Neuronal stem cell (in vitro differentiated cells): ENCODE measurements around the gene CDC20B.
"Not testable (repeated sequence)": the region's sequence is repeated elsewhere in the genome, so short reads cannot be mapped to it uniquely, and the experiment has no call there.

Source experiments
- DNase-seq: peaks from one replicate; pipeline ENCODE4 v3.0.0-alpha.2; 2013; ENCODE audit warnings: low spot score
- H2AFZ ChIP-seq: one replicate; pipeline ENCODE4 v1.6.1; 2013; ENCODE audit warnings: mild to moderate bottlenecking, low read length, inconsistent platforms
- H2AK5ac ChIP-seq: 2 replicates; pipeline ENCODE4 v1.6.1; 2013; ENCODE audit warnings: low read depth, mild to moderate bottlenecking, inconsistent platforms, low read length, moderate library complexity, mixed read lengths
- H2BK120ac ChIP-seq: 2 replicates; pipeline ENCODE4 v1.6.1; 2013; ENCODE audit warnings: low read depth, mild to moderate bottlenecking, inconsistent platforms, low read length, moderate library complexity, mixed read lengths
- H2BK12ac ChIP-seq: one replicate; pipeline ENCODE4 v1.6.1; 2013; ENCODE audit warnings: low read length, inconsistent platforms
- H2BK15ac ChIP-seq: 2 replicates; pipeline ENCODE4 v1.6.1; 2013; ENCODE audit warnings: mild to moderate bottlenecking, low read length, inconsistent platforms, mixed read lengths
- H2BK5ac ChIP-seq: one replicate; pipeline ENCODE4 v1.6.1; 2013; ENCODE audit warnings: inconsistent platforms, mild to moderate bottlenecking, low read length, moderate library complexity
- H3K14ac ChIP-seq: one replicate; pipeline ENCODE4 v1.6.1; 2013; ENCODE audit warnings: low read length, inconsistent platforms
- H3K18ac ChIP-seq: 2 replicates; pipeline ENCODE4 v1.6.1; 2013; ENCODE audit warnings: low read length, inconsistent platforms
- H3K23ac ChIP-seq: 2 replicates; pipeline ENCODE4 v1.6.1; 2013; ENCODE audit warnings: low read depth, mild to moderate bottlenecking, mixed read lengths, low read length, inconsistent platforms; ENCODE audit not compliant: poor library complexity
- H3K27ac ChIP-seq: replicated peaks from 3 replicates; pipeline ENCODE4 v1.5.1; 2013; ENCODE audit warnings: low read length, inconsistent platforms
- H3K27me3 ChIP-seq, 3 experiments: 2 replicates each; pipeline ENCODE4 v1.6.1; 2013; ENCODE audit warnings: low read length in 3 of 3, mild to moderate bottlenecking in 2 of 3, inconsistent platforms in 1 of 3, low read depth in 1 of 3, mixed read lengths in 1 of 3, moderate library complexity in 1 of 3; ENCODE audit not compliant: control insufficient read depth in 3 of 3, insufficient read depth in 3 of 3
- H3K36me3 ChIP-seq, 2 donors: replicated peaks in 1 of 2; 2 replicates each; pipeline ENCODE4 v1.6.1; 2013; ENCODE audit warnings: low read length in 2 of 2; ENCODE audit not compliant: control insufficient read depth in 2 of 2, insufficient read depth in 2 of 2
- H3K4ac ChIP-seq: 2 replicates; pipeline ENCODE4 v1.6.1; 2013; ENCODE audit warnings: inconsistent platforms, mild to moderate bottlenecking, low read length, moderate library complexity
- H3K4me1 ChIP-seq, 2 donors: 1 replicate in 1 of 2; 2 replicates in 1 of 2; pipeline ENCODE4 v1.6.1; 2013; ENCODE audit warnings: low read length in 2 of 2, low read depth in 1 of 2; ENCODE audit not compliant: control insufficient read depth in 2 of 2, insufficient read depth in 1 of 2
- H3K4me2 ChIP-seq: one replicate; pipeline ENCODE4 v1.6.1; 2013; ENCODE audit warnings: mild to moderate bottlenecking, low read length, inconsistent platforms; ENCODE audit not compliant: insufficient read depth, poor library complexity, severe bottlenecking
- H3K4me3 ChIP-seq, 2 donors: 2 replicates each; pipeline ENCODE4 v1.5.1; 2013; ENCODE audit warnings: low read length in 2 of 2, mild to moderate bottlenecking in 2 of 2, inconsistent platforms in 1 of 2, moderate library complexity in 1 of 2
- H3K79me1 ChIP-seq: one replicate; pipeline ENCODE4 v1.6.1; 2013; ENCODE audit warnings: low read depth, mild to moderate bottlenecking, inconsistent platforms, low read length, moderate library complexity
- H3K9ac ChIP-seq: one replicate; pipeline ENCODE4 v1.6.1; 2013; ENCODE audit warnings: mild to moderate bottlenecking, low read depth, low read length, inconsistent platforms; ENCODE audit not compliant: poor library complexity
- H3K9me3 ChIP-seq, 2 donors: replicated peaks in 1 of 2; 2 replicates each; pipeline versions ENCODE3 to v1.6.1; 2013; ENCODE audit warnings: low read length in 2 of 2, mild to moderate bottlenecking in 2 of 2, inconsistent platforms in 1 of 2, low read depth in 1 of 2, mixed read lengths in 1 of 2, moderate library complexity in 1 of 2; ENCODE audit not compliant: control insufficient read depth in 2 of 2, insufficient read depth in 1 of 2
- H4K8ac ChIP-seq: one replicate; pipeline ENCODE4 v1.6.1; 2013; ENCODE audit warnings: low read depth, mild to moderate bottlenecking, inconsistent platforms, low read length, moderate library complexity
- H4K91ac ChIP-seq: one replicate; pipeline ENCODE4 v1.6.1; 2013; ENCODE audit warnings: low read length, low read depth, mild to moderate bottlenecking, inconsistent platforms; ENCODE audit not compliant: poor library complexity
- WGBS, 2 donors: extraction: QIAGEN DNeasy Blood & Tissue Kit; methylation state at CpG; one replicate each; pipeline ENCODE4 v1.1.7; 2013; ENCODE audit warnings: missing lambda C conversion rate in 2 of 2, mixed read lengths in 1 of 2; ENCODE audit not compliant: insufficient read length in 2 of 2, insufficient replicate concordance in 1 of 2; ENCODE audit errors: extremely low coverage in 2 of 2; 5-methylcytosine and 5-hydroxymethylcytosine counted together

The CDC20B gene

DNA sequence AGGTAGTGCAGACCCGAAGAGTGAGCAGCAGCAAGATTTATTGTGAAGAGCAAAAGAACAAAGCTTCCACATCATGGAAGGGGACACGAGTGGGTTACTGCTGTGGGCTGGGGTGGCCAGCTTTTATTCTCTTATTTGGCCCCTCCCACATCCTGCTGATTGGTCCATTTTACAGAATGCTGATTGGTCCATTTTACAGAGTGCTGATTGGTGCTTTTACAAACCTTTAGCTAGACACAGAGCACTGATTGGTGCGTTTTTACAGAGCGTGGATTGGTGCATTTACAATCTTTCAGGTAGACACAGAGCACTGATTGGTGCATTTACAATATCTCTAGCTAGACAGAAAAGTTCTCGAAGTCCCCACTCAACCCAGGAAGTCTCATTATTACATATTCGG, 82.0 kb downstream of the CDC20B start:
- not testable (repeated sequence) for H3K4me1 ChIP-seq, DNase-seq, H3K18ac ChIP-seq, H3K9ac ChIP-seq, H2AK5ac ChIP-seq, H2BK120ac ChIP-seq, H3K27ac ChIP-seq, H2BK12ac ChIP-seq, H3K4me2 ChIP-seq, H4K91ac ChIP-seq, H4K8ac ChIP-seq, H3K79me1 ChIP-seq, H3K36me3 ChIP-seq, H2BK5ac ChIP-seq, H3K9me3 ChIP-seq, H2AFZ ChIP-seq, H3K4ac ChIP-seq, H2BK15ac ChIP-seq, H3K27me3 ChIP-seq, H3K23ac ChIP-seq, H3K4me3 ChIP-seq, H3K14ac ChIP-seq
- no CpG with 5 or more reads among the region's 6 CpGs for WGBS, 2 donors

DNA sequence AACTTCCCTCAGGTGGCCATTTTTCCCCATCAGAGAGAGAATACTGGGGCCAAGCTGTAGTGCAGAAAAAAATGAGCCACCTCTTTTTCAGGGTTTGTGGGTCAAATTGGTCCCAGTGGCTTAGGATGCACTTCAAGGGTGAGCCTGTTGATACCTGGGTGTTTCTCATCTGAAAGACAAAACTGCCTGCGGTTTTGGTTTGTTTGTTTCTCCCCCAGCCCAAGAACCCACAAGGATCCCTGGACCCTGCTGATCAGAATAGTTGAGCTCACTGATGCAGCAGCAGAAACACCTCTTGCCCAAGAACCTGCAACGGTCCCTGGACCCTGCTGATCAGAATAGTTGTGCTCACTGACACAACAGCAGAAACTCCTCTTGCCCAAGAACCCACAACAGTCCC, 83.7 kb downstream of the CDC20B start:
- H3K4me1 ChIP-seq, H3K4me2 ChIP-seq, H2BK12ac ChIP-seq, H3K4ac ChIP-seq, H3K23ac ChIP-seq, H4K91ac ChIP-seq, DNase-seq, H3K36me3 ChIP-seq, H3K27me3 ChIP-seq, H3K18ac ChIP-seq, H4K8ac ChIP-seq, H2AK5ac ChIP-seq, H3K9me3 ChIP-seq, H3K4me3 ChIP-seq, H2AFZ ChIP-seq, H3K14ac ChIP-seq, H3K9ac ChIP-seq, H3K79me1 ChIP-seq, H2BK5ac ChIP-seq, H3K27ac ChIP-seq, H2BK120ac ChIP-seq, H2BK15ac ChIP-seq: not testable (repeated sequence)
- no CpG with 5 or more reads among the region's 2 CpGs for WGBS, 2 donors

DNA sequence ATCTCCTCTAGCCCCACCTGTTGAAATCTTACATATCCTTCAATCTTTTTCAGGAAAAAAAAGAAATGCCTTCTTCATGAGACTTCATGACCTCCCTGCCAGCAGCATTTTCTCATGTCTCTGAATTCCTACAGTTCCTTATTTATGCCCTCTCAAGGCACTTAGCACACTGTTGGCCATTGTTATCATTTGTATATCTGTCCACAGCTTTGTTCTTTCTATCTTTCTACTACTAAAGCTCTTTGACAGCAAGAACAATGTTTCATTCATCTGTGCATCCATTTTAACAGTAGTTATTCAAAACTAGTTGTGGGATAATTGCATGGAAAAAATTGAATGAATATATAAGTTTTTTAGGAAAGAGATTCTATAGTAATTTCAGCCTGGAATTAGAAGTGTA, 91.4 kb downstream of the CDC20B start:
- H2BK120ac ChIP-seq: no peak overlapping the region
- H3K27me3 ChIP-seq: no peaks in the 10 kb centered on the region
- no peaks in the 10 kb centered on the region for H3K36me3 ChIP-seq
- no peak overlapping the region for H2BK15ac ChIP-seq
- DNase-seq: no peak
- H3K18ac ChIP-seq: no peak overlapping the region
- H3K23ac ChIP-seq: no peak overlapping the region
- H3K4me2 ChIP-seq: no peak overlapping the region
- no peak overlapping the region for H4K8ac ChIP-seq
- no peak overlapping the region for H3K14ac ChIP-seq
- no peak overlapping the region for H2AFZ ChIP-seq
- no peak overlapping the region for H3K27ac ChIP-seq
- no peak overlapping the region for H3K4ac ChIP-seq
- H4K91ac ChIP-seq: no peak overlapping the region
- H3K9me3 ChIP-seq: peaks cover 3 to 6% of the 10 kb centered on the region in 2 donors
- no peak overlapping the region for H3K4me3 ChIP-seq
- no peak overlapping the region for H3K9ac ChIP-seq
- no peak overlapping the region for H2BK5ac ChIP-seq
- H3K79me1 ChIP-seq: no peaks in the 10 kb centered on the region
- no peak overlapping the region for H2AK5ac ChIP-seq
- H3K4me1 ChIP-seq: no peaks in the 10 kb centered on the region
- H2BK12ac ChIP-seq: no peak overlapping the region

DNA sequence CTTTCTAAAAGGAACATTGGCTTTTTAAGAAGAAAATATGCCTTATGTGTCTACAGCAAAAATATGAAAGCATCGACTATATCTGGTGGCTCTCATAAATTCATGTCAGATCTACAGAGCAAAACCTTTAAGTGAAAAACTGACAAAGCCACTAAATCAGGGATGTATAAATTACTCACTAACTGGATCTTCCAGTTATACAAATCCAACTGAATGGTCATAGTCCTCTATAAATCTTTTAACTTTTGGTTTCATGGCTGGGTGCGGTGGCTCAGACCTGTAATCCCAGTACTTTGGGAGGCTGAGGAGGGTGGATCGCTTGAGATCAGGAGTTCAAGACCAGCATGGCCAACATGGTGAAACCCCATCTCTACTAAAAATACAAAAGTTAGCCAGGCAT, 99.8 kb downstream of the CDC20B start:
- H2BK120ac ChIP-seq: no peak overlapping the region
- no peak overlapping the region for H3K4me2 ChIP-seq
- H4K91ac ChIP-seq: no peak overlapping the region
- no peak overlapping the region for H3K14ac ChIP-seq
- no peak overlapping the region for H3K23ac ChIP-seq
- H4K8ac ChIP-seq: no peak overlapping the region
- H2AK5ac ChIP-seq: no peak overlapping the region
- H3K4me3 ChIP-seq: no peak overlapping the region
- no peak overlapping the region for H3K4ac ChIP-seq
- no peak overlapping the region for H3K9ac ChIP-seq
- no peaks in the 10 kb centered on the region for H3K27me3 ChIP-seq
- no CpG with 5 or more reads among the region's 3 CpGs for WGBS, 2 donors
- no peak overlapping the region for H2BK5ac ChIP-seq
- no peak overlapping the region for H2BK15ac ChIP-seq
- no peak overlapping the region for H2BK12ac ChIP-seq
- no peak for DNase-seq
- no peak overlapping the region for H3K18ac ChIP-seq
- H3K27ac ChIP-seq: no peak overlapping the region
- H3K4me1 ChIP-seq: peaks cover 0 to 3% of the 10 kb centered on the region in 2 donors
- H2AFZ ChIP-seq: no peak overlapping the region
- H3K9me3 ChIP-seq: no peaks in the 10 kb centered on the region
- H3K79me1 ChIP-seq: no peaks in the 10 kb centered on the region
- no peaks in the 10 kb centered on the region for H3K36me3 ChIP-seq
